ENCODE data around the gene CD96. TPM values are rescaled to one million over a fixed set of nuclear protein-coding genes. Genes with fewer than 3 reads are reported as not detected.

Gene CD96
- polyA plus RNA-seq, 4 donors = 1.3 to 3.8 (median 1.7) TPM

DNA sequence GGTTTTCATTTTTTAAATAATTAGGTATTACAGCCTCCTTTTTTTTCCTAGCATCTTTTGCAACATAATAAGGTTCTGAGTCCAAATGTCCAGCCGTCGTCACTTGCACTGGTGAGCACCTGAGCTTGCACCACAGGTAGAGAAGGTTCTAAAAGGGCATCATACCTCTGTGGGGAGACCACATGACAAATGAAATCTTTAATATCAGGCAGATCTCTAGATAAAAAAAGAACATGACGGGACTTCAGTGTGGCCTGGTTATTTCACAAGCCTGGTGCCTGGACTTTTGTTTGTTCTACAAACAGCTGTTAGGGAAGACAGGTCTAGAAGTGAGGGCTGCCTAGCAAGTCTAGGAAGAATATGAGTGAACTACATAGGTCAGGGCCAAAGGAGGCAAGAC is 49.6 kb downstream of the CD96 start:
- no peak for FAIRE-seq

DNA sequence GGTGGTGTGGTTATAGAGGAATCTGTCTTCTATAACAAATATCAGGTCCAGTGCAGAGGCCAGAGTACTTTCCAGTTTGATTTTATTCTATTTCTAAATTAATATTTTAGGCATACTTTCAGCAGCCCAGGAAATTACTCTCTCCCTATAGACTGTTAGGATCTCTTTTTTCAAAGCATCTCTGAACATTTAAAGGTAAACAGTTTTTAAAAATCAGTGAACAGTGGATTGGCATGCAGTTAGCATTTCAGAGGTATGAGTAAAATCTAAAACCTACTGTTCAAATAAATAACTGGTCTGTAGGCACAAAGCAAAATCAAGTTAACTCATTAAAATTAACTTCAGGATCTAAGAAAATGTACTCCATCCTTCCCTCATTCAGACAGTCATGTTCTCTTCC is 50.1 kb downstream of the CD96 start:
- no peaks in the 10 kb centered on the region for H3K36me3 ChIP-seq (ENCODE audit: control insufficient read depth in 3 of 3, insufficient read depth in 2 of 3, low read depth in 1 of 3, low read length in 3 of 3)
- FAIRE-seq = no peak
- H3K9me3 ChIP-seq (ENCODE audit: control insufficient read depth in 2 of 2, insufficient read depth in 1 of 2, low read depth in 1 of 2, low read length in 1 of 2) = peaks cover 0 to 7% of the 10 kb centered on the region in 2 donors
- H3K4me1 ChIP-seq (ENCODE audit: control insufficient read depth in 3 of 3, insufficient read depth in 2 of 3, low read depth in 1 of 3, low read length in 2 of 3) = peaks cover 0 to under 1% (median 0%) of the 10 kb centered on the region in 3 donors
- no peaks in the 10 kb centered on the region for H3K27me3 ChIP-seq (ENCODE audit: control insufficient read depth in 3 of 3, insufficient read depth in 3 of 3, low read length in 3 of 3)
- H3K4me3 ChIP-seq (ENCODE audit: low read depth in 1 of 3, low read length in 3 of 3) = no peak overlapping the region
- no peak for DNase-seq
- no peak overlapping the region for H3K27ac ChIP-seq (ENCODE audit: low read depth in 1 of 3, low read length in 2 of 3)

More for the DNA sequence above, 49.6 kb downstream of the CD96 start:
- Histone ChIP-seq H3K36me3 (ENCODE audit: control insufficient read depth in 3 of 3, insufficient read depth in 2 of 3, low read depth in 1 of 3, low read length in 3 of 3) (no peaks in the 10 kb centered on the region), H3K27me3 (ENCODE audit: control insufficient read depth in 3 of 3, insufficient read depth in 3 of 3, low read length in 3 of 3) (no peaks in the 10 kb centered on the region), H3K4me3 (ENCODE audit: low read depth in 1 of 3, low read length in 3 of 3) (no peak overlapping the region), H3K4me1 (ENCODE audit: control insufficient read depth in 3 of 3, insufficient read depth in 2 of 3, low read depth in 1 of 3, low read length in 2 of 3) (peaks cover 0 to 2% (median 0%) of the 10 kb centered on the region in 3 donors), H3K27ac (ENCODE audit: low read depth in 1 of 3, low read length in 2 of 3) (no peak overlapping the region), H3K9me3 (ENCODE audit: control insufficient read depth in 2 of 2, insufficient read depth in 1 of 2, low read depth in 1 of 2, low read length in 1 of 2) (peaks cover 0 to 13% of the 10 kb centered on the region in 2 donors)
- WGBS, 3 donors = 86 to 90% (median 87%) methylated on average over 3 of the region's 3 CpGs
- no peak for DNase-seq

DNA sequence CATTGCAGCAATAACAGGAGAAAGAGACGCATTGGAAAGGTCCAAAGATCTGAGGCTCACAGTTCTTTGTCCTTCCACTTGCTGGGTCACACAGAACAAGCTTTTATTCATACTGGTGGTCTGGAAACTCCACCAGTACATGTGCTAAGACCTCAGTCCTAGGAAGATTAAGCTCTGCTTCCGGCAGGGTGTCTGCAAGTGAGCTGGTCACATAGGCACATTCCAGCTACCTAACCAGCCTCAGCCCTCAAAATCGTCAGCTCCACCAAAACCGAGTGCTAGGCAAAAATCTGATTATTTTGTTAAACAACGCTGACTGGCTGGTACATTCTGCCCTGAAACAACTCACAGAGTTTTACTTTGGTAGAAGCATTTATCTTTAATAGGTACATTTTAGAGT is 50.9 kb downstream of the CD96 start:
- H3K27ac ChIP-seq (ENCODE audit: low read depth in 1 of 3, low read length in 2 of 3) = no peak overlapping the region
- H3K4me1 ChIP-seq (ENCODE audit: control insufficient read depth in 3 of 3, insufficient read depth in 2 of 3, low read depth in 1 of 3, low read length in 2 of 3) = no peaks in the 10 kb centered on the region
- no peaks in the 10 kb centered on the region for H3K36me3 ChIP-seq (ENCODE audit: control insufficient read depth in 3 of 3, insufficient read depth in 2 of 3, low read depth in 1 of 3, low read length in 3 of 3)
- 70 to 76% (median 73%) methylated on average over 5 of the region's 5 CpGs for WGBS, 3 donors
- no peaks in the 10 kb centered on the region for H3K9me3 ChIP-seq (ENCODE audit: control insufficient read depth in 2 of 2, insufficient read depth in 1 of 2, low read depth in 1 of 2, low read length in 1 of 2)
- DNase-seq (no peak), FAIRE-seq (no peak)
- H3K27me3 ChIP-seq (ENCODE audit: control insufficient read depth in 3 of 3, insufficient read depth in 3 of 3, low read length in 3 of 3) = no peaks in the 10 kb centered on the region
- no peak overlapping the region for H3K4me3 ChIP-seq (ENCODE audit: low read depth in 1 of 3, low read length in 3 of 3)

DNA sequence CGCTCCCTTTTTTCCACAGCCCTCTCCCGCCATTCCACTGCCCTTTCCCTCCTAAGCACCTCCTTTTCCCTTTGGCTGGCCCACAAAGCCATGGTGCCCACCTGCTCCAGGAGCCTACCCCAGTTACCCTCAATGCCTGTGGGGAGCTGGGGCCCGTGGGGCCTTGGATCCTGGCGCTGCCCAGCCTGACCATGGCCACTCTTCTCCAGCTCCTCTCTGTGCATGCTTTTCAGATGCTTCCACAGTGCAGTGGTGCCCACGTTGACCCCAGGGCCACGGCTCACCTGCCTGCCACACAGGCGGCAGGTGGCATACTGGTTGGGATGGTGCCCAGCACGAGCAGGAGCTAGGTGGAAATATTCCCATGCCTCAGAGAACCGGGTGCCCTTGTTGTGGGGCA is 51.7 kb downstream of the CD96 start:
- Histone ChIP-seq H3K27ac (ENCODE audit: low read depth in 1 of 3, low read length in 2 of 3) (no peak overlapping the region), H3K4me3 (ENCODE audit: low read depth in 1 of 3, low read length in 3 of 3) (no peak overlapping the region), H3K4me1 (ENCODE audit: control insufficient read depth in 3 of 3, insufficient read depth in 2 of 3, low read depth in 1 of 3, low read length in 2 of 3) (no peaks in the 10 kb centered on the region), H3K27me3 (ENCODE audit: control insufficient read depth in 3 of 3, insufficient read depth in 3 of 3, low read length in 3 of 3) (no peaks in the 10 kb centered on the region), H3K9me3 (ENCODE audit: control insufficient read depth in 2 of 2, insufficient read depth in 1 of 2, low read depth in 1 of 2, low read length in 1 of 2) (no peaks in the 10 kb centered on the region), H3K36me3 (ENCODE audit: control insufficient read depth in 3 of 3, insufficient read depth in 2 of 3, low read depth in 1 of 3, low read length in 3 of 3) (no peaks in the 10 kb centered on the region)
- DNase-seq = no peak
- 88 to 93% (median 91%) methylated on average over 9 of the region's 9 CpGs for WGBS, 3 donors
- no peak for FAIRE-seq

DNA sequence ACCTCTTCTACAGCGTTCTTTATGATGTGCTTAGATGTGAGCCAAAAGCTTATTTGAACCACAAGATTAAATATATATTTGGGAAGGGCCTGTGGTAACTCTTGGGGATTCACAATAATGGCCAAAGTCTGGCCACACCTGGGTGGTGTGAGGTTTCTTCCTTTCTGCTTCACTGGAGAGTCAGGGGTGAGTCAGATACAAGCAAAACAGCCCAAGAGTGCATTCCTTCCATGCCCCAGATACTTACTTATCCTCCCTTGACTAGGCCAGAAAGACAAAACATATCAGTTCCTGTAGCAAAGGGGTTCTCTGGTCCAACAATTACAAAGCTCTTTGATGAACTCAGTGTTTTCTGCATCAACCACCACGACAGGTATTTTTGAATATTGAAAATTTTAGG is 52.2 kb downstream of the CD96 start:
- 80 to 96% (median 81%) methylated on average over 2 of the region's 2 CpGs for WGBS, 3 donors
- H3K4me3 ChIP-seq (ENCODE audit: low read depth in 1 of 3, low read length in 3 of 3) = no peak overlapping the region
- no peaks in the 10 kb centered on the region for H3K27me3 ChIP-seq (ENCODE audit: control insufficient read depth in 3 of 3, insufficient read depth in 3 of 3, low read length in 3 of 3)
- H3K36me3 ChIP-seq (ENCODE audit: control insufficient read depth in 3 of 3, insufficient read depth in 2 of 3, low read depth in 1 of 3, low read length in 3 of 3) = no peaks in the 10 kb centered on the region
- H3K9me3 ChIP-seq (ENCODE audit: control insufficient read depth in 2 of 2, insufficient read depth in 1 of 2, low read depth in 1 of 2, low read length in 1 of 2) = no peaks in the 10 kb centered on the region
- FAIRE-seq (no peak), DNase-seq (no peak)
- no peaks in the 10 kb centered on the region for H3K4me1 ChIP-seq (ENCODE audit: control insufficient read depth in 3 of 3, insufficient read depth in 2 of 3, low read depth in 1 of 3, low read length in 2 of 3)
- H3K27ac ChIP-seq (ENCODE audit: low read depth in 1 of 3, low read length in 2 of 3) = no peak overlapping the region

DNA sequence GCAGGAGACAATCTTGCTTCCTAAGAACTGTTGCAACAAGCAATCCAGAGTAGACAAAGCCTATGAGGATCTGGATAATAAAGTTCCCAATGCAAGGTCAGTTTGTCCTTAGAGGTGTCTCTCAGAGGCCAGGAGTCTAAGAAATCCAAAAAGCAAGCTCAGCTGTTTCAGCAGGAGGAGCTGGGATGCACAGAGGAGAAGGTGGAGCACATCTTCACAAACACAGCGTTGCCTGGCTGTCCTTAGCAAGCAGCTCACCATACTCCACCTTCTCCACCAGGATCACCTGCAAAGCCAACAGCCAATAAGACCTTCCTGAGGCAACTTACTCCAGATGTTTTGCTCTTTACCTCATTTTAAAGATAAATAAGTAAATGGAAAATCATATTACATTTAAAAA is 52.8 kb downstream of the CD96 start:
- DNase-seq (no peak), FAIRE-seq (no peak)
- Histone ChIP-seq H3K27ac (ENCODE audit: low read depth in 1 of 3, low read length in 2 of 3) (no peak overlapping the region), H3K27me3 (ENCODE audit: control insufficient read depth in 3 of 3, insufficient read depth in 3 of 3, low read length in 3 of 3) (no peaks in the 10 kb centered on the region), H3K36me3 (ENCODE audit: control insufficient read depth in 3 of 3, insufficient read depth in 2 of 3, low read depth in 1 of 3, low read length in 3 of 3) (no peaks in the 10 kb centered on the region), H3K9me3 (ENCODE audit: control insufficient read depth in 2 of 2, insufficient read depth in 1 of 2, low read depth in 1 of 2, low read length in 1 of 2) (no peaks in the 10 kb centered on the region), H3K4me3 (ENCODE audit: low read depth in 1 of 3, low read length in 3 of 3) (no peak overlapping the region), H3K4me1 (ENCODE audit: control insufficient read depth in 3 of 3, insufficient read depth in 2 of 3, low read depth in 1 of 3, low read length in 2 of 3) (no peaks in the 10 kb centered on the region)
- 0 to 49% (median 7%) methylated on average over 1 of the region's 1 CpG for WGBS, 3 donors

DNA sequence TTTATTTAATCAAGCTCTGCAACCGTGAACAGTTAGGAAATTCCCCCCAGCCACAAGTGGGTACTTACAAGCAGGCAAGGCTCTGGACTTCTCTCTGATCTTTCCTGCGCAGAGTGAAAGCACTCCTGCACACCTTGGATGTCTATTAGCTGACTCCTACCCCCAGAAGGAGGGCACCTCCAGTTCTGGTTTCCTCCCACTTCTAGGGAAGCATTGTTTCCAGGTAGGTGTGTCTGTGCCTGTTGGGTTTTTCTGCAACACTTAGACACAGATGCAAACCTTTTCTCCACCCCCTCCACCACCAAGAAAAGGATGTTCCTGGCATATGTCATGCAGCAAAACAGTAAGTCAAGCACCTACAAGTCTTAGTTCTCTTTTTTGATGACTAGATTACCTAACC is 53.2 kb downstream of the CD96 start, which contains the start of gene ZBED2:
Gene ZBED2, minus strand, starts transcription at position 115 of the 400 bp plus-strand sequence. CDS start 1,145 bp downstream, outside the sequence.
- no peak for FAIRE-seq
- no peaks in the 10 kb centered on the region for H3K4me1 ChIP-seq (ENCODE audit: control insufficient read depth in 3 of 3, insufficient read depth in 2 of 3, low read depth in 1 of 3, low read length in 2 of 3)
- WGBS, 3 donors = 78 to 91% (median 78%) methylated on average over 2 of the region's 2 CpGs
- no peaks in the 10 kb centered on the region for H3K36me3 ChIP-seq (ENCODE audit: control insufficient read depth in 3 of 3, insufficient read depth in 2 of 3, low read depth in 1 of 3, low read length in 3 of 3)
- no peaks in the 10 kb centered on the region for H3K9me3 ChIP-seq (ENCODE audit: control insufficient read depth in 2 of 2, insufficient read depth in 1 of 2, low read depth in 1 of 2, low read length in 1 of 2)
- no peak within 1 kb of the TSS for H3K4me3 ChIP-seq (ENCODE audit: low read depth in 1 of 3, low read length in 3 of 3)
- no peaks in the 10 kb centered on the region for H3K27me3 ChIP-seq (ENCODE audit: control insufficient read depth in 3 of 3, insufficient read depth in 3 of 3, low read length in 3 of 3)
- DNase-seq = no peak
- H3K27ac ChIP-seq (ENCODE audit: low read depth in 1 of 3, low read length in 2 of 3) = no peak within 1 kb of the TSS

DNA sequence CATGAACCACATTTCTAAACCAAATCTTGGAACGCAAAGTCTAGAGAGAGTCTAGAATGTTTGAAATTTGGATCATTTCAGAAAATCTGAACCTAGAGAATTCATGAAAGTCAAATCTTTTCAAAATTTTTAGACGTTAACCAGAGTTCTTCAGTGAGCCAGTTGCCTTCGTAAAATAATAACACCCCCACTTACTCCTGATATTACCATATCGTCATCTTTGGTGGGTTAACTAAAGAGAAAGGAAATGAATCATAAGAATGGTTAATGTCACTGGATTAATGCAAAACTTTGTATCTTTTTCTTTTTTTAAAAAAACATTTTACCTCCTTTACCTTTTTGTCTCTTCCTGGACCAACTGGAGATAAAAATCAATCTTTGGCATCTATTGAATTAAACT is 54.3 kb downstream of the CD96 start:
- Histone ChIP-seq H3K9me3 (ENCODE audit: control insufficient read depth in 2 of 2, insufficient read depth in 1 of 2, low read depth in 1 of 2, low read length in 1 of 2) (no peaks in the 10 kb centered on the region), H3K36me3 (ENCODE audit: control insufficient read depth in 3 of 3, insufficient read depth in 2 of 3, low read depth in 1 of 3, low read length in 3 of 3) (no peaks in the 10 kb centered on the region), H3K4me1 (ENCODE audit: control insufficient read depth in 3 of 3, insufficient read depth in 2 of 3, low read depth in 1 of 3, low read length in 2 of 3) (no peaks in the 10 kb centered on the region), H3K27me3 (ENCODE audit: control insufficient read depth in 3 of 3, insufficient read depth in 3 of 3, low read length in 3 of 3) (no peaks in the 10 kb centered on the region), H3K27ac (ENCODE audit: low read depth in 1 of 3, low read length in 2 of 3) (no peak overlapping the region), H3K4me3 (ENCODE audit: low read depth in 1 of 3, low read length in 3 of 3) (no peak overlapping the region)
- WGBS, 3 donors = 66 to 93% (median 76%) methylated on average over 4 of the region's 4 CpGs
- FAIRE-seq (no peak), DNase-seq (no peak)

DNA sequence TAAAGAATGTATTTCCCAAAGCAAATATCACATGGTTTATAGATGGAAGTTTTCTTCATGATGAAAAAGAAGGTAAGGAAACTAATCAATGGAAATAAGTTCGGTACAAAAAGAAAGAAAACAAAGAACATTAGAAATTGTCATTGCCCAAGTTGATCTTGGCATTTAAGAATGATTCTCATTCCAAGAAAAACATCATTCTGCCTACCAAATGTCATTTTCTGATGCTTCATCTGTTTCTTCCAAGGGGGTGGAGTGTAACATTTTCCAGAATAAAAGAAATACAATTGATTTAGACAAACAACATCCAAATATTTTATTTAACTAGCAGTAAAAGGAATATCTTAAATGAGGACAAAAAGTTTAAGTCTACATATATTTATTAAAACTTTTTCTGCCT is 56.1 kb downstream of the CD96 start:
- FAIRE-seq = no peak

More for the DNA sequence above, 56.1 kb downstream of the CD96 start:
- no peak for DNase-seq
- H3K27me3 ChIP-seq (ENCODE audit: control insufficient read depth in 3 of 3, insufficient read depth in 3 of 3, low read length in 3 of 3) = no peaks in the 10 kb centered on the region
- WGBS, 3 donors = 78 to 81% (median 79%) methylated on average over 1 of the region's 1 CpG
- no peaks in the 10 kb centered on the region for H3K4me1 ChIP-seq (ENCODE audit: control insufficient read depth in 3 of 3, insufficient read depth in 2 of 3, low read depth in 1 of 3, low read length in 2 of 3)
- no peaks in the 10 kb centered on the region for H3K9me3 ChIP-seq (ENCODE audit: control insufficient read depth in 2 of 2, insufficient read depth in 1 of 2, low read depth in 1 of 2, low read length in 1 of 2)
- H3K27ac ChIP-seq (ENCODE audit: low read depth in 1 of 3, low read length in 2 of 3) = no peak overlapping the region
- no peak overlapping the region for H3K4me3 ChIP-seq (ENCODE audit: low read depth in 1 of 3, low read length in 3 of 3)
- H3K36me3 ChIP-seq (ENCODE audit: control insufficient read depth in 3 of 3, insufficient read depth in 2 of 3, low read depth in 1 of 3, low read length in 3 of 3) = no peaks in the 10 kb centered on the region
